ENCODE results near the gene RSPH10B2.
"Not testable (repeated sequence)": the region's sequence is repeated elsewhere in the genome, so short reads cannot be mapped to it uniquely, and the experiment has no call there.

RSPH10B2 gene

DNA sequence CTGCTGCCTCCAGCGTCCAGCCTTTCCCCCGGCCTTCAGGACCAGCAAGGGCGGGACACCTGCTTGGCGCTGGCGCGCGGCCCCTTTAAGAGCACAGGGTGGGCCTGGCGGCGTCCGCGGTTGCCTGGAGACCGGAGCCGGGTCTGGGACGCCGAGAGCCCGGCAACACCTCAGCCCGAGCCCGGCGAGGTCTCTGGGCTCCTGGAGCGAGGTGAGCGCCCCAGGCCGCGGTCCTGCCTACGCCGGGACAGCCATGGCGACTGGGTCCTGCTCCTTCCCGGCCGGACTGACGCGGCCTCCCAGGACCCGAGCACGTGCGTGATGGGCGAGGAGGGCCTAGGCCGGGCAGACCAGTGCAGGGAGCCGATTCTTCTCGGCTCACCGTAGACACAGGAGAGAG, at the start of gene RSPH10B2:
RSPH10B2 (plus strand) TSS at position 140 of the 400 bp plus-strand sequence. CDS start 3,575 bp downstream, outside the sequence.
- DNase-seq (ENCODE audit: low read depth), result not testable (repeated sequence)

DNA sequence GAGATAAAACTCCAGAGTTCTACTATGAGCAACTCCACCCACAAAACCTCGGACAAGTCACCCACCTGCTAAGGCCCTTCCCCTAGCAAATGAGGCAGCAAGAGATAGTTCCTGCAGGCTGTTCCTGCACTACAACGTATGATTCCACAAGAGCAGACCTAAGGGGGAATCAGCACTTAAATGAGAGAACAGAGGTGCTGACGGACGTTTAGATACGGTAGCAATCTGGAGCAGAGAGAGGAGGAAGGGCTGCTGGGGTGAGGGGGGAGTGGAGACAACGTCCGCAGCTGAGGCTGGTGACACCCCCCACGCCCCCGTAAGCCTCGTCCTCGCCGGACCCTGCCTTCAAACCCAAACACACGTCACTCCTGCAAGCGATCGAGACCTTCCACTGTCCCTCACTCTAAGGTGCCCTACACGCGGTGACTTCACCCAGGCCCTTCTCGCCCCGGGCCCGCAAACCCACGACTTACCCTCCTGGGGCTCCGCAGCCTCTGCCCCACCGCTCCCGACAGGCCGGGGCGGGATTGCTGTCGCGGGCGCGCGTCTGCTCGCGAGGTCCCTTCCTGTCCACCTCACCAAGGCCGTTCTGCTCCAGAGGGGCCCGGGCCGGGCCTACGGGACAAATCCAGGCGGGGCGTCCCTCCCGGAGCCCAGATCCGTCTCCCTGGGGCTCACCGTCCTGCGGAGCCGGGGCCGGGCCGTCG, 47.8 kb upstream of the RSPH10B2 start:
- peak; percentile 5 for DNase-seq (ENCODE audit: low read depth)

DNA sequence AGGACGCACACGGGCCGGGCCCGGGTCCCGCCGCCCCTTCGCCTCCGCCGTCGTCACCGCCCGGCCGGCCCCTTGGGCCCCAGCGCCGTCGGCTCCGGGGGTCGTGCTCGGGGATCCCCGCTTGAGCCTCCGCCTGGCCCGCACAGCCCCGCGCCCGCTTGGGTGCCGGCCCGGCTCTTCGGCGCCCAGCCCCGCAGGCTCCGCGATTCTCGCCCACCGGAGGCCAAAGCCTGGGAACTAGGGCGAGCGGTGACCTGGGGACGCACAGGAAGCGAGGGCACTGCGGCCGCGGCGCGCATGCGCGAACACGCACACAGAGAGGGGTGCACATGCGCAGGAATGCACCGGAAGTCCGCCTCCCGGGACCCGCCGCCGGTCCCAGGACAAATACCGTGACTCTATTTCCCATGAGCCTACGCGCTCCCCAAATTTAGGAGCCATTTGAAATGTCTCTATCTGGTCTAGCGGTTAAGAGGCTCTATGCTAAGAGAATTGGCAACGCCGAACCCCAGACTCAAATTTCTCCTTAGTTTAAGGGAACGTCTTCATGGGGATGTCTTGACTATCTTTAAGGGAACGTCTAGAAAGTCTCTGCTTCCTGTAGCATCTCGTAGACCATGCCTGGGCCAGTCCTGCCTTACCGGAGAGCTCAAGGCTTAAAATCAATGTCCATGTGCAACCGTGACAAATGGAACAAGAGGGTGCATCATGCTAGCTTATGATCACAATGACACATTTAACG, 47.1 kb upstream of the RSPH10B2 start, which contains the start of gene ZNF12:
ZNF12 (minus strand) TSS at position 282 of the 742 bp plus-strand sequence. CDS start 1,774 bp downstream, outside the sequence.
- peak; percentile 93 for DNase-seq (ENCODE audit: low read depth)

DNA sequence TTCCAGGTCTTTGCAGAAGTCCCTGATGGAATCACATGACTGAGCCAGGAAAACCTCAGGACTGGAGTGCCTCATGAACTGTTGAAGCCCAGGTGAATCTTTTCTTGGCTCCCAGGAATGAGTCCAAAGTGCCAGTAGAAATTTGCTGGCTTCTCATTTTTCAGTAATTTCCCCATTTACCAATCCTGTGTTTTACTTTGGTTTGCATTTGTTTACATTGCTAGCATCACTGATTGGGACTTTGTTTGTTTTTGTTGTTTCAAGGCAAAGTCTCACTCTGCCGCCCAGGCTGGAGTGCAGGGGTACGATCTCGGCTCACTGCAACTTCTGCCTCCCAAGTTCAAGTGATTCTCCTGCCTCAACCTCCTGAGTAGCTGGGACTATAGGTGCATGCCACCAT, 45.6 kb upstream of the RSPH10B2 start:
- DNase-seq (ENCODE audit: low read depth), result no peak

DNA sequence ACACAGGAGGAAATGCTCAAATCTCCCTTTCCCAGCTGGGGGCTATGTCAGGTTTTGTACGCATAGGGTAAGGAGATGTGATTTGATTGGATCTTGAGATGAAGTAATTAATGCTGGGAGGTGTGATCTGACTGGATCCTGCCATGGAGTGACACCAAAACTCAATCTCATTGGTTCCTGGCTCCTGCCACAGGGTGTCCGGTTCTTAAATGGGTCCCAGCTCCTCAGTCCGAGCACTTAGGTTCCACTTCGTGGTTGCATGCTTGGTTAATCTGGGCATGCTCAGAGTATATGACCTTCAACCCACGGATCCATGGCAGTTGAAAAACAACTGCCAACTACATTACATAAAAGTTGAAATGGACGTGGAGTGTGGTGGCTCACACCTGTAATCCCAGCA, 44.1 kb upstream of the RSPH10B2 start:
- DNase-seq (ENCODE audit: low read depth), result no peak

DNA sequence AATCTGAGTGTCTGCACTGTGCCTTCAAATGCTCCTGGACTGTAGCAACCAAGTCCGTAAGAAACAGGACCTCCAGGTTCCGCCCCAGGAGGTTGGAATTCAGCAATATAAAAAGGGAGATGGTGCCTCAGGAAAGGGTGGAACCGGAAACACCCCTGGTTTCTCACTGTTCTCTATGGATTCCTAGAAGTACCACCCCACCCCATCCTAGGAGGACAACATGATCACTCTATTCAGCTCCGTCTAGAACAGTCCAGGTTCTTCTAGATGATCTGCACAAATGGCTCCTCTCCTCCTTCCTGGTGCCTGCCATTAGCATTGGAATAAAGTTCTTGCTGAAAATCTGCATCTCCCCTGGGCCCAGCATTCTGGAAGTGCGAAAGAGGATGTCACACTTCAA, 39.5 kb upstream of the RSPH10B2 start:
- no peak for DNase-seq (ENCODE audit: low read depth)

DNA sequence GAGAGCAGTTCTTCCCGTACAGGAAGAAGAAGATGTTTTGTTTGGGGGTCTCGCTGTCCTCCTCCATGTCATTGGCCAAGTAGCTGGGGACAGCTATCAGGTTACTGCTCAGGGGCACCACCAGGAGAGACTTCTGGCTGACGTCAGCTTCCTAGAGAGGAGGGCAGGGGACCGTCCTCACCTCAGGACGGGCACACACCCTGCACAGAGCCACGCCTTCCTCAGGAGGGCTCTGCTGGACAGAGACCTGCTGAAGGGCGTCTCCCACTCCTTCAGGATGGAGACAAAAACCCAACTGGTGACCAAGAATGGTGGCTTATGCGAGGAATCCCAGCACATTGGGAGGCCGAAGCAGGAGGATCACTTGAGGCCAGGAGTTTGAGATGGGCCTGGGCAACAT, 38.0 kb upstream of the RSPH10B2 start:
- DNase-seq (ENCODE audit: low read depth), result not testable (repeated sequence)

DNA sequence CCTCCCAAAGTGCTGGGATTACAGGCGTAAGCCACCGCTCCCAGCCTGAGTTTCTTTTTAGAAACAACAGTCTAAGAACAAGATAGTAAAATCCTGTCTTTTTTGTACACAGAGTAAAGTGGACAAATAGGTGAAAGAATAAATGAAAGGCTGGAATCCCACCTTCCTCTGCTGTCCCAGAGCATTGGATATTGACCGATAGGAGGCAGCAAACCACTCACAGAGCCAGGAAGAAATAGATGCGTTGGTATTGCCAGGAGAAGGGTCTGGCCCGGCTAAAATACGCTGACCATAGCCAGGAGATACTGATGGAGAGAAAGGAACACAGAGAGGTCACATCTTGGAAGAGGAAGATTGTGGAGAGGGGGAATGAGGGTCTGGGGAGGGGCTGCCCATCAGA, 35.8 kb upstream of the RSPH10B2 start:
- DNase-seq (ENCODE audit: low read depth), result no peak

DNA sequence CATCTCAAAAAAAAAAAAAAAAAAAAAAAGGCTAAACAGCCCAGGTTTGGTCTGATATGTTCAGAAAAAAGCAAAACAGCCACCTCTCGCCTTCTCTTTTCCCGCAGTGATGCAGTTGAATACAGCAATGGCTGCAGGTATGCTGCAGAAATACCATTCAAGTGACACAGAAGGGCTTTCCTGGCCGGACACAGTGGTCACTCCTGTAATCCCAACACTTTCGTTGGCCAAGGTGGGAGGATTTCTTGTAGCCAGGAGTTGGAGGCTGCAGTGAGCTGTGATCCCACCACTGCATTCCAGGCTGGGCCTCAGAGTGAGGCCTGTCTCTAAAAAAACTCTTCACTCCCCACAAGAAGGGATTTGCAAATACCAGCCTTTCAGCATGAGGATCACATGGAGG, 29.6 kb upstream of the RSPH10B2 start:
- DNase-seq (ENCODE audit: low read depth), result not testable (repeated sequence)

DNA sequence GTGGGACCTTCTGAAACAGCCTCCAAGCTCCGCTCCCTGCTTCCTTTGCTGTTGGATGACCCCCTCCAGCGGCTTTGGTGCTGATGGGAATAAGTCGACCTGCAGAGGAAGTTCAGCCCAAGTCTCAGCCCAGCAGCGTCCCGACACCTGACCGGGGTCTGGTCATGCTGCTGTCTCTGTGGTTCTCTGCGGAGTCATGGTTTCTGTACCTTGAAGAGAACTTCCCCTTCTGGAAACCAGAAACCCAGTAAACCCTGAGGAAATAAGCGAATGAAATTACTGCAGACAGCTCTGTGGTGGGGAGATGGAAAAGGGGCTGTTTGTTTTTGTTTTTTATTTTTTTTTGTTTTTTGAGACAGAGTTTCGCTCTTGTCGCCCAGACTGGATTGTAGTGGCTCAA, 28.9 kb upstream of the RSPH10B2 start:
- DNase-seq (ENCODE audit: low read depth), result no peak

DNA sequence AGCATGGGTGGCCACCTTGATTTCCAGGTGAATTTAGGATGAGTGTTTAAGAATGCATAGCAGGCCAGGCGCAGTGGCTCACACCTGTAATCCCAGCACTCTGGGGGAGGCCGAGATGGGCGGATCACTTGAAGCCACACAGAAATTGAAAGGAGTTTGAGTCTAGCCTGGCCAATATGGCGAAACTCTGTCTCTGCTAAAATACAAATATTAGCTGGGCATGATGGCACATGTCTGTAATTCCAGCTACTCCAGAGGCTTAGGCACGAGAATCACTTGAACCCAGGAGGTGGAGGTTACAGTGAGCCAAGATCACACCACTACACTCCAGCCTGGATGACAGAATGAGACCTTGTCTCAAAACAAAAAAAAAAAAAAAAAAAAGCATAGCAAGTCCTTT, 27.6 kb upstream of the RSPH10B2 start:
- not testable (repeated sequence) for DNase-seq (ENCODE audit: low read depth)

DNA sequence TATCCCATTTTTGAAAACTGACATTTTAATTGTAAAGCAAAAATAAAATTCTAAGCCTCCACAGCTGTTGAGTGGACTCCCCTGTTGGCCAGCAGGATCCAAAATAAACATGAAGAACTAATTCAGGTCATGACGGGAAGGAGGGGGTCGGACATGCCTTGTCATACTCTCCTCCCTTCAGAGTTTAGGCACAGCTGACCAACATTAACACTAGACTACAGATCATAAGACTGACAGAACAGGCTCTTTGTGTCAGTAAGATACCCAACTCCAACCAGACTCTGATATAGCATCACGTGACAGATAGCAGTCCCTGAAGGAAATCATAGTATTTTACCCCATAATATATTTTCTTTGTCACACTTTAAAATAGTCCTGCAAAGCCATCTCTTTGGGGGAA, 26.2 kb upstream of the RSPH10B2 start:
- no peak for DNase-seq (ENCODE audit: low read depth)

DNA sequence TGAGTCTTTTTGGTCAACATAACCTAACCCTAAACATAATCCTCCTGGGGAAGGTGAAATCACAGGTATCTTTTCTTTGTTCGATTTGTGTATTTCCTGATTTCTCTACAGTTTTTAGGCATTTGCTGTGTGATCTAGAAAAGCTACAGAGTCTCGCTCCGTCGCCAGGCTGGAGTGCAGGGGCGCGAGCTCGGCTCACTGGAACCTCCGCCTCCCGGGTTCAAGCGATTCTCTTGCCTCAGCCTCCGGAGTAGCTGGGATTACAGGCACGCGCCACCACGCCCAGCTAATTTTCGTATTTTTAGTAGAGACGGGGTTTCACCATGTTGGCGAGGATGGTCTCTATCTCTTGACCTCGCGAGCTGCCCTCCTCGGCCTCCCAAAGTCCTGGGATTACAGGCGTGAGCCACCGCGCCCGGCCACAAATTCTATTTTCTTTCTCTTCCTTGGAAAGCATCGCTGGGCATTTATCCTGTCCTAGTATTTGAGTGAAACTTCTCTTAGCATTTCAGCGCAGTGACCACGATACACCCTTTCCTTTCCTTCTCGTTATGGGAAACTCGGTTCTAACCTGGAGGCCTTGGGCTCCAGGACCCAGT, 24.9 kb upstream of the RSPH10B2 start:
- DNase-seq (ENCODE audit: low read depth), result not testable (repeated sequence)

DNA sequence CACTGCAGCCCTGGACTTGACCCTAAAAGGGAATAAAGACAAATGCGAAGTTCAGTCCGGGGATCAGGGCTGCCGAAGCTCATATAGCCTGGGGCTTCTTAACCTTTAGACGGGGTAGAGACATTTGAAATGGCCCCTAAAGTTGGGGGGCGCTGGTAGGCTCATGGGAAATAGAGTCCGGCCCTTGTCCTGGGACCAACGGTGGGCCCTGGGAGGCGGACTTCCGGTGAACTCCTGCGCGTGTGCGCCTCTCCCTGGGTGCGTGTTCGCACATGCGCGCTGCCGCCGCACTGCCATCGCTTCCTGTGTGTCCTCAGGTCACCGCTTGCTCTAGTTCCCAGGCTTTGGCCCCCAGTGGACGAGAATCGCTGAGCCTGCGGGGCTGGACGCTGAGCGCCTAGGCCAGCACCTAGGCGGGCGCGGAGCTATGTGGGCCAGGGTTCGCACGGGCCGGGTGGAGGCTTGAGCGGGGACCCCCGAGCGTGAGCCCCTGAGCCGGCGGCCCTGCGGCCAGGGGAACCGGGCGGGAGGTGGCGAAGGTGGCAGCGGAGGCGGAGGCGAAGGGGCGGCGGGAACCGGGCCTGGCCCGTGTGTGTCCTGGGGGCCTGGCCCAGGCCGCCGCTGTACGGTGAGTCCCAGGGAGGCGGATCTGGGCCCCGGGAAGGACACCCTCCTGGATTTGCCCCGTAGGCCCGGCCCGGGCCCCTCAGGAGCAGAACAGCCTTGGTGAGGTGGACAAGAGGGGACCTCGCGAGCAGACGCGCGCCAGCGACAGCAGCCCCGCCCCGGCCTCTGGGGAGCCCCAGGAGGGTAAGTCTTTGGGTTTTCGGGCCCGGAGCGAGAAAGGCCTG, 24.2 kb upstream of the RSPH10B2 start:
- peak; percentile 73 for DNase-seq (ENCODE audit: low read depth)

DNA sequence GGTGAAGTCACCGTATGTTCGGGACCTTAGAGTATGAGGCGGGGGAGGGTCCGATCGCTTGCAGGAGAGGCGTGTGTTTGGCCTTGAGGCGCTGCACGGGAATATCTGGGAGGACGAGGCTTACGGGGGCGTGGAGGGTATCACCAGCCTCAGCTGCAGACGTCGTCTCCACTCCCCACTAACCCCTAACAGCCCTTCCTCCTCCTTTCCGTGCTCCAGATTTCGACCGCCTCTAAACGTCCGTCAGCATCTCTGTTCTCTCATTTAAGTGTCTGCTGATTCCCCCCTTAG, 23.6 kb upstream of the RSPH10B2 start:
- DNase-seq (ENCODE audit: low read depth), result no peak

DNA sequence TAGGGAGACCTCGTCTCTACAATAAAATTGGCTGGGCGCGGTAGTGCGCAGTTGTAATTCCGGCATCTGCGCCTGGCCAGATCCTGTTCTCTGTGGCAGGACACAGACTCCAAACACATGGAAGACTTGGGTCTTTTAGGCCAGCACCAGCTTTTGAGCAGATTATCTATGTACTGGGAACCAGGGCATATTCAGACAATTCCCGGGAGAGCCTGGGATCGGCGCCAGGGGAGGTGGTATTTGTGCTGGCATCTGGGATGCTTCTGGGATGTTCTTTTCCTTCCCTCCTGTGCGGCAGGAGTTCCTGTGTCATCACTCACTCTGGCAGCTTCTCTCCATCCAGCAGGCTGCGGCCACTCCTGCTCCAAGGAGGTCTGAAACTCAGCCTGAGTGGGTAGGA, 15.5 kb upstream of the RSPH10B2 start:
- not testable (repeated sequence) for DNase-seq (ENCODE audit: low read depth)

DNA sequence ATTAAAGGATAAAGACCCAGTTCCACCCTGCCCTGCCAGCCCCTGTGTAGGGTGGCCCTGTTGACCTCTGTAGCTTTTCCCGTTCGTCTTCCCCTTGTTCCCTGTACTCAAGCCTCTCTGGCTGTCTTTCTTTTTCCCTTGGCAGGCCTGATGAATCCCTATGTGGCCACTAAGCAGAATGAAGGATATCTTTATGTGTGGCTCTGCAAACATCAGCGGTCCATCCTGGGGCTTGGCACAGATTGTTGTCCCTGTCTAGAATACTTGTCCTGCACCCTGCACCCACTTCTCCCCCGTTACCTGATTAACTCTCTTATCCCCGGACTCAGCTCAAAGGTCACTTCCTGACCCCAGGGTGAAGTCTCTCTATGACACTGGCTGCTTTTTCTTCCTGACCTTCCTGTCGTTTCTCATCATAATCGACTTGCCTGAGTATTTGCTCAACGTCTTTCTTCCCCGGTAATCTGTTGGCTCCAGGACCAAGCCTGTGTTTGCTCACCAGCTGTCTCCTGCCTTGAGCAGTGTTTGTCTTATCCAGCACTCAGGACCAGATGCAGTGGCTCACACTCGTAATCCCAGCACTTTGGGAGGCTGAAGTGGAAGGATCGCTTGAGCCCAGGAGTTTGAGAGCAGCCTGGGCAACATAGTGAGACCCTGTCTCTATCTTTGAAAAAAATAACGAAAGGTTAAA, 9.3 kb upstream of the RSPH10B2 start:
- DNase-seq (ENCODE audit: low read depth), result not testable (repeated sequence)

DNA sequence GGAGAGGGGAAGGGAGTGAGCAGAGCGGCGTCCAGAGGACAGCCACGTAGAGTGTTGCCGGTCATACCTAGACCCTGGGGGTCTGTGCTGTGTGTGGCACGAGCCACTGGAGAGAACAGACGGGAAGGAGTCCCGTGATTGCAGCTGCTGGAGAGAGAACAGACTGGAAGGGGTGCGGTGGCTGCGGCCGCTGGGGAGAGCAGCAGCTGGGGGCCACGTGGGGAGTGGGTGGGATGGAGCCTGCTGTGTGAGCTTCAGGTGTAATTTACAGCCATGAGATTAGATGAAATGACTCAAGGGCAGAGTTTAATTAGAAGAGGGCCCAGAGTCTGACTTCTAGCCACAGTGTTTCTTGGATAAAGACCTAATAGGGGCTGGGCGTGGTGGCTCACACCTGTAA, 4.6 kb upstream of the RSPH10B2 start:
- not testable (repeated sequence) for DNase-seq (ENCODE audit: low read depth)

DNA sequence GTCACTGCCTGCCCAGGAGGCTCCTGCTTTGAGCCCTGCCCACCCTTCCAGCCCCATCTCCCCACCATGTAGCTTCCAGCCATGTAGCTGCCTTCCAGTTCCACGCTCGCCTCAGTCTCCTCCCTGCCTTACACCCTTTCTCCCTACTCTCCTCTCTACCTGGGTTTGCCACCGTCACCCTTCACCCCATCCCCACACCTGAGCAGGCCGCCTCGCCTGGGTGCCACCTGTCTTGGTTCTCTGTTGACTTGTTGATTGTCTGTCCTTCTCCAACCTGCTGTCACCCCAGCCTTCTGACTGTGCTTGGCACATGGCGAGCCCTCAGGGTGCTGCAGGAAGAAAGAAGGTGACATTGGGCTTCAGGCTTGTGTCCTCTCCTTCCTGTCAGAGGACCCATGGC, 3.7 kb upstream of the RSPH10B2 start:
- not testable (repeated sequence) for DNase-seq (ENCODE audit: low read depth)

DNA sequence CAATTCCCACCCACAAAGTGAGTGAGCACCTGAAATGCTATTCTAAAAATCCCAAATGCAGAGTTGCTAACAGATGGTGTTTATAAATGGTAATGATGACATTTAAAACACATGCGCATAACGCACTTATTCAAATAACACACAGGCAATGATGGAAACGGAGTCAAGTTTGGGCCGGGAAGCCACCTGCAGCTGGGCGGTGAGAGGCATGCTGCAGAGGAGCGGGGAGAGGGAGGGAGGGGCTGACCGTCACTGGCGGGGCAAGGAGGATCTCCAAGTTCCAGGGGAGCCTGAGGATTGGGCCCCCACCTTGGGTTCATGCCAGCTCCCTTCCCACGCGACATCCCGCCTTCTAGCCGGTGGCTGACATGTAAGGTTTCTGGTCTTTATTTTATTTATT, 7.3 kb downstream of the RSPH10B2 start:
- DNase-seq (ENCODE audit: low read depth), result not testable (repeated sequence)

DNA sequence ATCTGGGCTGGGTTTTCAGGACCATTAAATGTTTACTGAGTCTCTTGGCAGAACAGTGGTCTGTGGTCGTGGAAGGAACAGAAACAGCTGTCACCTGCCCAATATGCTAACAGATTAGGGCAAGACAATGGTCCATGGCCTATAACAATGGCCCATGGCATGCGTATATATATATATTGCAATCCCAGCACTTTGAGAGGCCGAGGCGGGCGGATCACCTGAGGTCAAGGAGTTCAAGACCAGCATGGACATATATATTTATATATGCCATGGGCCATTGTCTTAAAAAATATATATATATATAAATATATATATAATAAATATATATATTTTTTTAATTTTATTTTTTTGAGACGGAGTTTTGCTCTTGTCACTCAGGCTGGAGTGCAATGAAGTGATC, 27.7 kb downstream of the RSPH10B2 start:
- DNase-seq (ENCODE audit: low read depth), result not testable (repeated sequence)

DNA sequence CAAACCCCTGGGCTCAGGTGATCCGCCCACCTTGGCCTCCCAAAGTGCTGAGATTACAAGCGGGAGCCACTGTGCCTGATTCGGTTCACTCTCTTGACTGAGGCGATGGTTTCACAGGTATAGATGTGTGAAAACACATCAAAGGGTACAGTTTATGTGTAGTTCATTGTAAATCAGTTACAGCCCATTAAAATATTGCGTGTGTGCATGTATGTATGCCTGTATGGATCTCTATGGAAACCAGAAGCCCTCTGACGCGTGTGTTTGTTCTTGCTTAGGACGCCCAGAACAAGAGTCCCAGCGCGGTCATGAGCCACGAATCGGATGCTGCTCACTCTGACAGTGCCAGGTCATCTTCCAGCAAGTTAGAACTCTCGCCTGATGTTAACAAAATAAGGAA, 35.5 kb downstream of the RSPH10B2 start:
- DNase-seq (ENCODE audit: low read depth), result not testable (repeated sequence)
